Measurements from ENCODE around the gene TGFBR2.

TGFBR2 gene

GRCh38 chr3:30641416-30642251 lies 35.2 kb downstream of the TGFBR2 start:
- H3K9me3 ChIP-seq (ENCODE audit: low read depth, low read length), result no peaks in the 10 kb centered on the region
- no peak overlapping the region for H3K9ac ChIP-seq (ENCODE audit: insufficient read length)
- H3K4me3 ChIP-seq, result no peak overlapping the region
- no peak overlapping the region for H3K27ac ChIP-seq
- DNase-seq (ENCODE audit: low read depth, low spot score), result no peak
- TF ChIP-seq FOXP2 (optimal IDR thresholded peaks at IDR 0.05; ENCODE audit: control extremely low read depth, extremely low read length, insufficient read depth) (no peak), POLR2AphosphoS5 (IDR thresholded peaks at IDR 0.05; ENCODE audit: borderline replicate concordance, low read depth, low read length) (no peak), EZH2 (IDR thresholded peaks at IDR 0.05) (no peak)
- no peaks in the 10 kb centered on the region for H3K36me3 ChIP-seq (ENCODE audit: insufficient read depth, low read length)

- no peak overlapping the region for H3K4me3 ChIP-seq
- no peaks in the 10 kb centered on the region for H3K36me3 ChIP-seq (ENCODE audit: insufficient read depth, low read length)
- H3K27ac ChIP-seq, result no peak overlapping the region
- no peak overlapping the region for H3K9ac ChIP-seq (ENCODE audit: insufficient read length)
- no peak for DNase-seq (ENCODE audit: low read depth, low spot score)
- no peaks in the 10 kb centered on the region for H3K9me3 ChIP-seq (ENCODE audit: low read depth, low read length)
- no peak for TF ChIP-seq FOXP2 (optimal IDR thresholded peaks at IDR 0.05; ENCODE audit: control extremely low read depth, extremely low read length, insufficient read depth)
- TF ChIP-seq POLR2AphosphoS5 (IDR thresholded peaks at IDR 0.05; ENCODE audit: borderline replicate concordance, low read depth, low read length), result no peak
- no peak for TF ChIP-seq EZH2 (IDR thresholded peaks at IDR 0.05)
Measured at GRCh38 chr3:30642849-30643361, 36.5 kb downstream of the TGFBR2 start.

GRCh38 chr3:30643763-30644462 lies 37.5 kb downstream of the TGFBR2 start:
- H3K9ac ChIP-seq (ENCODE audit: insufficient read length), result no peak overlapping the region
- H3K9me3 ChIP-seq (ENCODE audit: low read depth, low read length), result no peaks in the 10 kb centered on the region
- H3K27ac ChIP-seq, result no peak overlapping the region
- TF ChIP-seq FOXP2 (optimal IDR thresholded peaks at IDR 0.05; ENCODE audit: control extremely low read depth, extremely low read length, insufficient read depth) (no peak), EZH2 (IDR thresholded peaks at IDR 0.05) (no peak), POLR2AphosphoS5 (IDR thresholded peaks at IDR 0.05; ENCODE audit: borderline replicate concordance, low read depth, low read length) (no peak)
- no peak overlapping the region for H3K4me3 ChIP-seq
- H3K36me3 ChIP-seq (ENCODE audit: insufficient read depth, low read length), result no peaks in the 10 kb centered on the region
- no peak for DNase-seq (ENCODE audit: low read depth, low spot score)

GRCh38 chr3:30644615-30645014 lies 38.2 kb downstream of the TGFBR2 start:
- no peaks in the 10 kb centered on the region for H3K9me3 ChIP-seq (ENCODE audit: low read depth, low read length)
- no peak overlapping the region for H3K27ac ChIP-seq
- H3K36me3 ChIP-seq (ENCODE audit: insufficient read depth, low read length), result no peaks in the 10 kb centered on the region
- no peak for TF ChIP-seq FOXP2 (optimal IDR thresholded peaks at IDR 0.05; ENCODE audit: control extremely low read depth, extremely low read length, insufficient read depth)
- H3K9ac ChIP-seq (ENCODE audit: insufficient read length), result no peak overlapping the region
- H3K4me3 ChIP-seq, result no peak overlapping the region
- no peak for DNase-seq (ENCODE audit: low read depth, low spot score)

GRCh38 chr3:30645077-30645476 lies 38.7 kb downstream of the TGFBR2 start:
- no peaks in the 10 kb centered on the region for H3K9me3 ChIP-seq (ENCODE audit: low read depth, low read length)
- no peak overlapping the region for H3K4me3 ChIP-seq
- no peak for DNase-seq (ENCODE audit: low read depth, low spot score)
- TF ChIP-seq FOXP2 (optimal IDR thresholded peaks at IDR 0.05; ENCODE audit: control extremely low read depth, extremely low read length, insufficient read depth) (no peak), POLR2AphosphoS5 (IDR thresholded peaks at IDR 0.05; ENCODE audit: borderline replicate concordance, low read depth, low read length) (no peak), EZH2 (IDR thresholded peaks at IDR 0.05) (no peak)
- H3K9ac ChIP-seq (ENCODE audit: insufficient read length), result no peak overlapping the region
- H3K27ac ChIP-seq, result no peak overlapping the region
- no peaks in the 10 kb centered on the region for H3K36me3 ChIP-seq (ENCODE audit: insufficient read depth, low read length)

- no peak for TF ChIP-seq EZH2 (IDR thresholded peaks at IDR 0.05)
- no peak for TF ChIP-seq POLR2AphosphoS5 (IDR thresholded peaks at IDR 0.05; ENCODE audit: borderline replicate concordance, low read depth, low read length)
- no peak for TF ChIP-seq FOXP2 (optimal IDR thresholded peaks at IDR 0.05; ENCODE audit: control extremely low read depth, extremely low read length, insufficient read depth)
- H3K4me3 ChIP-seq, result no peak overlapping the region
- no peaks in the 10 kb centered on the region for H3K9me3 ChIP-seq (ENCODE audit: low read depth, low read length)
- no peaks in the 10 kb centered on the region for H3K36me3 ChIP-seq (ENCODE audit: insufficient read depth, low read length)
- H3K9ac ChIP-seq (ENCODE audit: insufficient read length), result no peak overlapping the region
- no peak overlapping the region for H3K27ac ChIP-seq
- DNase-seq (ENCODE audit: low read depth, low spot score), result no peak
Measured at GRCh38 chr3:30646181-30646876, 39.9 kb downstream of the TGFBR2 start.

GRCh38 chr3:30646961-30647752 lies 40.8 kb downstream of the TGFBR2 start:
- DNase-seq (ENCODE audit: low read depth, low spot score), result no peak
- TF ChIP-seq POLR2AphosphoS5 (IDR thresholded peaks at IDR 0.05; ENCODE audit: borderline replicate concordance, low read depth, low read length), result no peak
- no peak for TF ChIP-seq EZH2 (IDR thresholded peaks at IDR 0.05)
- TF ChIP-seq FOXP2 (optimal IDR thresholded peaks at IDR 0.05; ENCODE audit: control extremely low read depth, extremely low read length, insufficient read depth), result no peak
- no peak overlapping the region for H3K27ac ChIP-seq
- no peak overlapping the region for H3K4me3 ChIP-seq
- H3K36me3 ChIP-seq (ENCODE audit: insufficient read depth, low read length), result no peaks in the 10 kb centered on the region
- H3K9me3 ChIP-seq (ENCODE audit: low read depth, low read length), result no peaks in the 10 kb centered on the region
- H3K9ac ChIP-seq (ENCODE audit: insufficient read length), result no peak overlapping the region

All from SK-N-MC (cell line).